NCI-H1417 (cell line): Measurements from ENCODE around the gene ETS1.

Source experiments
- DNase-seq, 3 experiments: peaks; one replicate each; lab custom pipeline; 2025; lab: John Stamatoyannopoulos, UW

Gene ETS1

DNA sequence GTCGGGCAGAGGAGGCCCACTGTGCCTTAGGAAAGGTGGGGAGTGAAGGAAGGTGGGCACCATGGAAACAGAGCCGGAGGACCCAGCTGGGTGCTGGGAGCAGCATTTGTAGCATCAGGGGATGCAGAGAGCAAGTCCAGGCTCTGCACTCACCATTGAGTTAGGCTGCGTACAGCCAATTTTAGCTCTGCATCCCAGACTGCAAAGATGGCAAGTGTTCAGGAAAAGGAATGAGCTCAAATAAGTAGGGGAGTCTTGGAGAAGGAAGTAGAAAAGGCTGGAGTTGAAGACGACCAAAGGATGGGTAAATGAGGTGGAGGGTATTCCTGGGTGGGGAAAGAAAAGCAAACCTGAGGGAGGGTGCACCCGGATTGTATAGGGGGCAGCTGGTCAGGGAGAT is 31.6 kb upstream of the ETS1 start:
- DNase-seq = no peak

- no peak for DNase-seq
Observed at GRCh38 chr11:128618603-128619002, 31.2 kb upstream of the ETS1 start.

DNA sequence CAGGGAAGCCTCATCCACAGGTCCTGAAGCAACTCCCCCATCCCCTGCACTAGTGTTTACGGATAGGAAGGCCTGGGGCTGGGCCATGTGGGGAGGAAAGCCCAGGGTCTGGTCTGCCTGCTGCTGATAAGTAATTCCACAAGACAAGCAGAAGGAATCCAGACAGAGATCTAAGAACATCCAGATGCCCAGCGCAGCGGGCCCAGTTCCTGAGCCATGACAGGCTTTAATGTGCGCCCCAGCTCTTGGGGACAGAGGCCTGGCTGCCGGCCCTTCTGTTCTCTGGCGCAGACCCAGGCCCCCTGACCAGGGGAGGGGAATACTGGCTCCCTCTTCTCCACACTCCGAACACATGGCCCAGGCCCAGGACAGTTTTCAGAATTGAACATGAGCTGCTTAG is 28.8 kb upstream of the ETS1 start:
- no peak for DNase-seq

GRCh38 chr11:128615612-128616011 is 28.3 kb upstream of the ETS1 start:
- no peak for DNase-seq

- no peak for DNase-seq
Observed at GRCh38 chr11:128615076-128615475, 27.7 kb upstream of the ETS1 start.

DNA sequence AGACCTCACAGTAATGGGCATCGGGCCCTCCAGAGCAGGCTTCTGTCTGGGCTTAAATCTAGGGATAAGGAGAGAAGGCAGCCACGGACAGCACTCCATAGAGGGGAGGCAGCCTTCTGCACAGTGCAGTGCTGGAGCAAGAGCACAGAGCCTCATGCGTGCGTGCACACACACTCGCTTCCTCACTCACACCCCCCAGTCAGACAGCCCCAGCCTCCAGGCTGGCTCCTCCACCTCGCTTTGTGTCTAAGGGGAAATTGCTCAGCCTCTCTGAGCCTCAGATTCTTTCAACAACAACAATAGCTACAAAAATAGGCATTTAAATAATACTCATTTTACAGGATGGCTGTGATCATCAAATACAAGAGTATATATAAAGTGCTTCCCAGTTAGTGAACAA is 26.7 kb upstream of the ETS1 start:
- no peak for DNase-seq

GRCh38 chr11:128613300-128613995 is 26.1 kb upstream of the ETS1 start:
- DNase-seq = no peak

- no peak for DNase-seq
Observed at GRCh38 chr11:128610721-128611617, 23.6 kb upstream of the ETS1 start.

- no peak for DNase-seq
Observed at GRCh38 chr11:128609785-128610184, 22.4 kb upstream of the ETS1 start.

- DNase-seq = no peak
Observed at GRCh38 chr11:128608746-128609407, 21.5 kb upstream of the ETS1 start.

DNA sequence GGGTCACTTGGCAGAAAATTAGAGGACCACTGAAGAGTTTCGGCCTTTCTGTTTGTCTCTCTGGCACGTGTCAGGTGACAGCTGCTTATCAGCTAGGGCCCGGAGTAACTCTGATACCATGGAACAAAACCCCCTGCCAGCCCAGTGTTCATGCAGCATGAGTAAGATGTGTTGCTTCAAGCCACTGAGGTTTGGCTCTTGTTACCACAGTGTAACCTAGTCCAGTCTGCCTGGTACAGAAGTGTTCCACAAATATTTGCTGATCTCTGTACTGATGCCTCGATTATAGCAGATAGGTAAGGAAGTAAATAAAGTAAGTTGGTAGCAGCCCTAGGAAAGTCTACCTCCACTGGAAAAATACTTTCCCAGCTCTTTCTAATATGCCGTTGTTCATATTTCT is 20.5 kb upstream of the ETS1 start:
- DNase-seq = no peak

DNA sequence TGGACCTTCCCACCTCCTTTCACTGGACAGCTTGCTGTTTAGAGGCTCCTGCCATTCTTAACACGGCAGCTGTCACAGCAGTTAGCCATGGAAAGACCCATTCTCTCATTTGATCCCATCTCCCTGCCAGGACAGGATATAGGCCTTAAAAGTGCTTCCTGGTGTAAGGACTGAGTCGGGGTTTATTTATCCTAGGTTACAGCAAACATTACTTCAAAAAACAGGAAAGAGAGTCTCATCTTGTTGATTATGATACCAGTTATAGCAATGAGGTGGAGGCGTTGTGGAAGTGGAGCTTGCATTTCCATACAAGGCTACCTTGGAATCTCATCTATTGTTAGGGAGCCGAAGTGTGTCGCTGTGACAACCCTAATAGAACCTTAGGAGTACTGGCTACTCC is 17.4 kb upstream of the ETS1 start:
- DNase-seq = peak in 1 of 3 experiments; percentile 49

DNA sequence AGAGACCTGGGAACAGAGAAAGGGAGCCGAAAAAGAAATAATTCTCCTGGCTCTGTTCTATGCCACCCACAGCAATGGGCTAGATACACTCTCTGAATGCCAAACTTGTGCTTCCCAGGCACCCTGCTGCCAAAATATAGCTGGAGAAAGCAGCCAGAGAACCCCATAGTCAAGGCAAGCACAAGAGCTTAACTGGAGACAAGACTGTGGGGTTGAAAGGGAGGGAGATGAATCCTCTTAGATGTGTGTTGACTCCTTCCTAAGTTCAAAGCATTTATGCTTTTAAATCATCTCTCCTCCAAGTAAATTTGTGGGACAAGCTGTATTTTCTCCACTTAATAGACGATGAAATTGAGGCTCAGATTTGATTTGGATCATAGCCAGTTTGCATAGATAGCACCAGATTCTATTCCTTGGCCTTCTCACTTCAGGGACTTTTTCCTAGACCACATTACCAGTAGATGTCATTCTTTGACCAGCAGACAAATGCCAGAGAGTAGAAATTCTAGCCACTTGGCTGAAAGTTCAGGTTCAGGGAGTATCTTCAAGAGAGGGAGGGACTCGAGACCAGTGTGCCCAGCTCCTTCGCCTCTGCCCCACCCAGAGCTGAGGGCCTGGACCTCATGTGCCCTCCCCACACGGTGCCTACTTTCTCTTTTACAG is 16.5 kb upstream of the ETS1 start:
- peak in 1 of 3 experiments; percentile 48 for DNase-seq

GRCh38 chr11:128603003-128603696 is 15.8 kb upstream of the ETS1 start:
- DNase-seq = no peak

DNA sequence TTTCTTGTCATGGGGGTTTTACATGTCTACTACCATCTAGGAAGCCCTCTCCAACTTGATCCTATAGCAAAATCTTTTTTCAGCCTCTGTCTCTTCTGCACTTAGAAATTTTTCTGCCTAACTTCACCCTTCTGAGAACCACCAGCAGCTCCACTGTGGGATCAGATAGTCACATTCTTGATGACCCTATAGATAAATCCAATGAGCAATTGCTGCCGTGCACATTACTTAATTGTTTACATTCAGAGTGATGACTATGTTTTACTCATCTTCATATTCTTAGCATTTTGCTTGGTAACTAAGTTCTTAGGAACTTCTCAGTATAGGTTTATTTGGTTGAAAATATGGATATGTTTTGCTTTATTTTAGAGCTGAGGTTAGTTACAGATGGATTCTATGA is 12.4 kb upstream of the ETS1 start:
- no peak for DNase-seq

- no peak for DNase-seq
Observed at GRCh38 chr11:128598506-128599150, 11.3 kb upstream of the ETS1 start.

DNA sequence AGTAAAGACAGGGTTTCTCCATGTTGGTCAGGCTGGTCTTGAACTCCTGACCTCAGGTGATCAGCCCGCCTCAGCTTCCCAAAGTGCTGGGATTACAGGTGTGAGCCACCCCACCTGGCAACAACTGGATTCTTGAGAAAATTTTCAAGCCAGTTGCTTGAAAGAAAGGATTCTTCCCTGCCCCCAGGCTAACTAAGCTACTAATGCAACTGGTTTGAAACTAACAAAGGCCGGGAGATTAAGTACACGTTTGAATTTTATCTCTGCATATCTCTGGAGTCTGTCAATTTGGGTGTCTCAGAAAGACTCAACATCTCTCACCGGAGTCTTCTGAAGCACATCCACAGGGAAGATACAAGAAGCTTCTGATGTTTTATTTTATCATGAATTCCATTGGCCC is 10.7 kb upstream of the ETS1 start:
- no peak for DNase-seq

GRCh38 chr11:128597209-128597608 is 9.9 kb upstream of the ETS1 start:
- no peak for DNase-seq

DNA sequence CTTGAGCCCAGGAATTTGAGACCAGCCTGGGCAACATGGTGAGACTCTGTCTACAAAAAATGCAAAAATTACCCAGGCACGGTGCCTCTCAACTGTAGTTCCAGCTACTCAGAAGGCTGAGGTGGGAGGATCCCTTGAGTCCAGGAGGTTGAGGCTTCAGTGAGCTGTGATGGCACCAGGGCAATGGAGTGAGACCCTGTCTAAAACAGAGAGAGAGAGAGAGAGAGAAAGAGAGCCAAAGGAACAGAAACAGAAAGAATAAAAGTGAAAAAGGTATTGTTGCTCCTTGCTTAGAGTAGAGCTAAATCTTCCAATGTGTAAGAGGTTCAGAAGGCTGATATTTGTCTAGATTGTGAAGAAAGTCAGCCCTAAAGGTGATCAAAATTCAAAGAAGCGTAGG is 8.9 kb upstream of the ETS1 start:
- no peak for DNase-seq

DNA sequence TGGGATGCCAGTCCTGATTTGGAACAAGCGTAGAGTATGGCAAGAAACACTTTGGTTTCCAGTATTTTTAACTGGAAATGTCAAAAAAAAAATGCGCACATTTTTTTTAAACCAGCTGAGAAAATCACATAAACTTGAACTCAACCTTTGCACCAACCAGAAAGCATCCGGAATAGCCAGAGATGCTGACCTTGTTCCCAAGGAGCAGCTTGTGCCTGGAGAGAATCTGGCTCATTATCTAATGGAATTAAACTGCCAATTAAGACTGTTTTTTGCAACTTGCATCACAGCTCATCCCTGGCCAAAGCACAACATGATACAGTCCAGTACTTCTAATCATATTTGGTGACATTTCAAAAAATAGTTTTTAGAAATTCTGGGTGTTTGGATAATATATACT is 8.4 kb upstream of the ETS1 start:
- no peak for DNase-seq

DNA sequence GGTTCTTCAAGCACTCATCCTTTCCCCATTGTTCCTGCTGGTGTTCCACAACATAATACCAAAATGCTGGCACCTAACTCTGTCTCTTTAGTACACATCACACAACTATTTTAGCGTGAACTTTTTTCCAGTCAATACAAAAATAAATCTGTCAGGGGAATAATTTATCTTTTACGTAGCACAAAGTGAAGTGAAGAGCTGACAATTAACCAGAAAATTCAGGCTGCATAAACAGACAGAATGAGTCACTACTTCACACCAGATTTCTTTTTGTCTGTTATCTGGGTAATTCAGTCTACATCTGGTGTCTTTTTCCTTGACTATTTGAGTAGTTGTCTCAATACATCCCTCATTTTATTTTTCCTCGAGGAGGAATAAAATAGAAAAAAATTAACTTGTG is 7.9 kb upstream of the ETS1 start:
- DNase-seq = peak in 1 of 3 experiments; percentile 38
